Motor neuron (in vitro differentiated cells): ENCODE data around the gene PLA2G2C. TPM values are rescaled to one million over a fixed set of nuclear protein-coding genes. Genes with fewer than 3 reads are reported as not detected.
A peak's percentile ranks its signal among the peaks of the same experiment; 100 is the strongest.

ENCODE experiments used
- ATAC-seq, 8 experiments: fragments of 200-7000 bp; cut with Tn5 transposase; replicated peaks in 6 of 8; 2 replicates each; pipeline ENCODE4 v1.8.0; 2021; ENCODE audit warnings: mild to moderate bottlenecking in 8 of 8, moderate library complexity in 8 of 8
- H3K27ac ChIP-seq, 2 donors: fragments of 250-450 bp; sonication (Bioruptor Pico); 2 replicates each; pipeline ENCODE4 v1.9.0; 2021; ENCODE audit warnings: antibody characterized with exemption in 2 of 2, mild to moderate bottlenecking in 2 of 2, moderate library complexity in 1 of 2
- H3K4me1 ChIP-seq, 2 donors: fragments of 250-450 bp; sonication (Bioruptor Pico); replicated peaks in 1 of 2; 2 replicates each; pipeline ENCODE4 v1.6.1; 2021; ENCODE audit warnings: antibody characterized with exemption in 2 of 2, mild to moderate bottlenecking in 2 of 2, moderate library complexity in 1 of 2
- H3K4me3 ChIP-seq, 5 donors: fragments of 250-450 bp; sonication (Bioruptor Pico); 2 replicates each; pipeline ENCODE4 v1.9.0; 2021; ENCODE audit warnings: antibody characterized with exemption in 5 of 5, mild to moderate bottlenecking in 5 of 5, moderate library complexity in 4 of 5
- WGBS, 10 experiments: fragments of 450-650 bp; shearing (Covaris generic); methylation state at CpG; one replicate each; pipeline ENCODE4 v1.0.0; 2022; 5-methylcytosine and 5-hydroxymethylcytosine counted together
- in situ Hi-C, 9 experiments: fragments of 400-800 bp; cut with MboI; loops; one replicate each; pipeline ENCODE4 v1.15.0; 2021; ENCODE audit warnings: low sequenced_read_pairs in 9 of 9, low pct_unique_long_range_greater_than_20kb in 2 of 9; ENCODE audit not compliant: unreplicated experiment in 9 of 9
- total RNA-seq, 8 experiments: library from RNA; unstranded; fragments of 300-600 nt; gene quantifications; 2 replicates each; pipeline versions ENCODE4 v1.2.3 to v1.2.4, GENCODE V29; 2022

The PLA2G2C gene
- total RNA-seq, 8 experiments from 2014 or later, result 0.05 to 0.66 (median 0.20) TPM; not detected in 1

- no peak overlapping the region for H3K27ac ChIP-seq
- WGBS, 10 experiments, result 0 to 92% (median 71%) methylated on average over 1 to 5 of the region's 5 CpGs; no CpG with 5 or more reads in 3 of the 10 experiments
- H3K4me1 ChIP-seq, result peaks cover 0 to 3% of the 10 kb centered on the region in 2 donors
- in situ Hi-C loops, result loop anchor here in 3 of 9 experiments (25.0 kb wide), 2 partner anchors 285 to 435 kb away; partner anchors contain the start of genes CAMK2N1 (in 2 of the 3) and PINK1 (in 1 of the 3)
- H3K4me3 ChIP-seq, result no peak overlapping the region
- no peak for ATAC-seq
Measured at GRCh38 chr1:20202166-20202565, 15.8 kb upstream of the PLA2G2C start.

GRCh38 chr1:20200966-20201365 is 14.6 kb upstream of the PLA2G2C start:
- no peak overlapping the region for H3K27ac ChIP-seq
- 57 to 94% (median 76%) methylated on average over 1 to 2 of the region's 2 CpGs; no CpG with 5 or more reads in 4 of the 10 experiments for WGBS, 10 experiments
- ATAC-seq, result no peak
- in situ Hi-C loops, result loop anchor here in 3 of 9 experiments (25.0 kb wide), 2 partner anchors 286 to 436 kb away; partner anchors contain the start of genes CAMK2N1 (in 2 of the 3) and PINK1 (in 1 of the 3)
- no peak overlapping the region for H3K4me3 ChIP-seq
- H3K4me1 ChIP-seq, result peaks cover 0 to 3% of the 10 kb centered on the region in 2 donors

- in situ Hi-C loops, result loop anchor here in 3 of 9 experiments (25.0 kb wide), 3 partner anchors 287 to 437 kb away; partner anchors contain the start of genes CAMK2N1 (in 2 of the 3), PINK1 (in 1 of the 3) and PLA2G2E (in 1 of the 3)
- ATAC-seq, result peak in 1 of 8 experiments; percentile 7
- WGBS, 10 experiments, result 19 to 94% (median 80%) methylated on average over 1 to 2 of the region's 2 CpGs; no CpG with 5 or more reads in 4 of the 10 experiments
Measured at GRCh38 chr1:20199840-20200239, 13.5 kb upstream of the PLA2G2C start.

GRCh38 chr1:20199403-20199802 is 13.1 kb upstream of the PLA2G2C start:
- H3K4me1 ChIP-seq, result peaks cover 0 to 3% of the 10 kb centered on the region in 2 donors
- 0 to 76% (median 42%) methylated on average over 1 to 3 of the region's 3 CpGs; no CpG with 5 or more reads in 2 of the 10 experiments for WGBS, 10 experiments
- no peak overlapping the region for H3K4me3 ChIP-seq
- H3K27ac ChIP-seq, result no peak overlapping the region
- ATAC-seq, result peak in 5 of 8 experiments; percentile 39 to 66 (median 41)
- in situ Hi-C loops, result loop anchor here in 1 of 9 experiments (25.0 kb wide), 1 partner anchor 287 kb away; the partner anchor contains the start of gene PLA2G2E

More at GRCh38 chr1:20199840-20200239, 13.5 kb upstream of the PLA2G2C start:
- Histone ChIP-seq H3K4me1 (peaks cover 0 to 3% of the 10 kb centered on the region in 2 donors), H3K27ac (no peak overlapping the region), H3K4me3 (no peak overlapping the region)

GRCh38 chr1:20198918-20199317 is 12.6 kb upstream of the PLA2G2C start:
- no peak overlapping the region for H3K27ac ChIP-seq
- in situ Hi-C loops, result loop anchor here in 1 of 9 experiments (25.0 kb wide), 1 partner anchor 287 kb away; the partner anchor contains the start of gene PLA2G2E
- peaks cover 0 to 3% of the 10 kb centered on the region in 2 donors for H3K4me1 ChIP-seq
- H3K4me3 ChIP-seq, result no peak overlapping the region
- WGBS, 10 experiments, result 0 to 85% (median 72%) methylated on average over 1 to 7 of the region's 7 CpGs
- no peak for ATAC-seq

GRCh38 chr1:20198296-20198695 is 12.0 kb upstream of the PLA2G2C start:
- in situ Hi-C loops, result loop anchor here in 1 of 9 experiments (25.0 kb wide), 1 partner anchor 286 kb away; the partner anchor contains the start of gene PLA2G2E
- Histone ChIP-seq H3K4me3 (no peak overlapping the region), H3K27ac (no peak overlapping the region), H3K4me1 (peaks cover 0 to 3% of the 10 kb centered on the region in 2 donors)
- 0 to 100% (median 85%) methylated on average over 1 of the region's 1 CpG for WGBS, 10 experiments
- ATAC-seq, result no peak

GRCh38 chr1:20197329-20197791 is 11.0 kb upstream of the PLA2G2C start:
- Histone ChIP-seq H3K4me3 (no peak overlapping the region), H3K4me1 (peaks cover 0 to 3% of the 10 kb centered on the region in 2 donors), H3K27ac (no peak overlapping the region)
- no peak for ATAC-seq
- in situ Hi-C loops, result loop anchor here in 1 of 9 experiments (25.0 kb wide), 1 partner anchor 285 kb away; the partner anchor contains the start of gene PLA2G2E
- WGBS, 10 experiments, result 18 to 100% (median 62%) methylated on average over 1 to 6 of the region's 6 CpGs; no CpG with 5 or more reads in 2 of the 10 experiments

GRCh38 chr1:20195462-20195780 is 9.1 kb upstream of the PLA2G2C start:
- WGBS, 10 experiments, result 36 to 100% (median 78%) methylated on average over 2 to 4 of the region's 4 CpGs; no CpG with 5 or more reads in 2 of the 10 experiments
- no peak for ATAC-seq
- no peak overlapping the region for H3K27ac ChIP-seq
- no peak overlapping the region for H3K4me3 ChIP-seq
- peaks cover 0 to 3% of the 10 kb centered on the region in 2 donors for H3K4me1 ChIP-seq
- in situ Hi-C loops, result loop anchor here in 1 of 9 experiments (25.0 kb wide), 1 partner anchor 283 kb away; the partner anchor contains the start of gene PLA2G2E

GRCh38 chr1:20194757-20195461 is 8.6 kb upstream of the PLA2G2C start:
- in situ Hi-C loops, result loop anchor here in 1 of 9 experiments (25.0 kb wide), 1 partner anchor 283 kb away; the partner anchor contains the start of gene PLA2G2E
- no peak overlapping the region for H3K4me3 ChIP-seq
- ATAC-seq, result peak in 3 of 8 experiments; percentile 55 to 67 (median 65)
- no peak overlapping the region for H3K27ac ChIP-seq
- WGBS, 10 experiments, result 2 to 82% (median 58%) methylated on average over 2 to 15 of the region's 15 CpGs
- H3K4me1 ChIP-seq, result peaks cover 0 to 3% of the 10 kb centered on the region in 2 donors

GRCh38 chr1:20194224-20194623 is 7.9 kb upstream of the PLA2G2C start:
- Histone ChIP-seq H3K4me3 (no peak overlapping the region), H3K27ac (no peak overlapping the region), H3K4me1 (peaks cover 0 to 1% of the 10 kb centered on the region in 2 donors)
- ATAC-seq, result peak in 1 of 8 experiments; percentile 10
- in situ Hi-C loops, result loop anchor here in 1 of 9 experiments (25.0 kb wide), 1 partner anchor 282 kb away; the partner anchor contains the start of gene PLA2G2E
- 33 to 75% (median 62%) methylated on average over 1 to 2 of the region's 2 CpGs; no CpG with 5 or more reads in 4 of the 10 experiments for WGBS, 10 experiments

- 80 to 100% (median 91%) methylated on average over 1 of the region's 1 CpG; no CpG with 5 or more reads in 5 of the 10 experiments for WGBS, 10 experiments
- Histone ChIP-seq H3K4me3 (no peak overlapping the region), H3K27ac (no peak overlapping the region), H3K4me1 (no peaks in the 10 kb centered on the region)
- no peak for ATAC-seq
- in situ Hi-C loops, result loop anchor here in 1 of 9 experiments (25.0 kb wide), 1 partner anchor 281 kb away; the partner anchor contains the start of gene PLA2G2E
Measured at GRCh38 chr1:20192871-20193411, 6.6 kb upstream of the PLA2G2C start.

- Histone ChIP-seq H3K27ac (no peak overlapping the region), H3K4me1 (peaks cover 0 to 1% of the 10 kb centered on the region in 2 donors), H3K4me3 (no peak overlapping the region)
- in situ Hi-C loops, result loop anchor here in 1 of 9 experiments (25.0 kb wide), 1 partner anchor 280 kb away; the partner anchor contains the start of gene PLA2G2E
- WGBS, 10 experiments, result 20 to 94% (median 83%) methylated on average over 1 to 5 of the region's 5 CpGs; no CpG with 5 or more reads in 5 of the 10 experiments
- ATAC-seq, result peak in 1 of 8 experiments; percentile 12
Measured at GRCh38 chr1:20192364-20192763, 6.0 kb upstream of the PLA2G2C start.
